GM12878 (cell line): ENCODE measurements around the gene KCNB1. TPM values are rescaled to one million over a fixed set of nuclear protein-coding genes. Genes with fewer than 3 reads are reported as not detected.

Experiments used
- ATAC-seq: fragments of 200-7000 bp; cut with Tn5 transposase; 3 replicates; pipeline ENCODE4 v1.9.1; 2020; ENCODE audit warnings: mild to moderate bottlenecking, moderate library complexity
- BruUV-seq: library from RNA; stranded (reverse); fragments of 400-500 nt; replicated peaks from 2 replicates; lab custom pipeline; 2021; lab: Mats Ljungman, UMichigan
- CTCF ChIA-PET: fragments of 300-600 bp; sonication (Branson Sonifier 250); formaldehyde crosslinking; extraction: SDS; loops from one replicate; lab custom pipeline; 2021; ENCODE audit warnings: inconsistent platforms; lab: Yijun Ruan, JAX
- POLR2A ChIA-PET: fragments of 350-600 bp; formaldehyde crosslinking; extraction: SDS; loops from one replicate; lab custom pipeline; 2021; ENCODE audit warnings: inconsistent platforms; lab: Charles Lee
- RAD21 ChIA-PET: fragments of 300-600 bp; sonication (Branson Sonifier 250); formaldehyde crosslinking; loops from one replicate; lab custom pipeline; 2023; ENCODE audit warnings: antibody characterized with exemption; ENCODE audit not compliant: unreplicated experiment; lab: Charles Lee
- SMC1A ChIA-PET: fragments of 300-600 bp; sonication (Branson Sonifier 250); formaldehyde crosslinking; loops from one replicate; lab custom pipeline; 2023; ENCODE audit not compliant: unreplicated experiment, uncharacterized antibody; lab: Charles Lee
- DNase-seq: peaks from one replicate; pipeline ENCODE4 v3.0.0-alpha.2; 2011; ENCODE audit warnings: low read depth, low spot score
- FAIRE-seq: peaks from 3 replicates; lab custom pipeline; 2011; peaks lifted over from hg19 to GRCh38; lab: Jason Lieb, UNC
- H2AFZ ChIP-seq: 2 replicates; pipeline ENCODE4 v1.6.0; 2011; ENCODE audit warnings: low read depth, low read length, control low read depth; ENCODE audit not compliant: control insufficient read depth
- H3K27ac ChIP-seq: 2 replicates; pipeline ENCODE4 v1.5.1; 2011; ENCODE audit warnings: control low read depth; ENCODE audit not compliant: control insufficient read depth, insufficient read depth
- H3K27me3 ChIP-seq, 2 experiments: replicated peaks in 1 of 2; 2 replicates each; pipeline versions ENCODE4 v1.6.0 to v1.6.1; 2011; ENCODE audit warnings: low read length in 1 of 2; ENCODE audit not compliant: control insufficient read depth in 2 of 2, insufficient read depth in 2 of 2
- H3K36me3 ChIP-seq, 2 experiments: 2 replicates each; pipeline ENCODE4 v1.5.1; 2011; ENCODE audit warnings: low read length in 1 of 2; ENCODE audit not compliant: control insufficient read depth in 2 of 2, insufficient read depth in 2 of 2
- H3K4me1 ChIP-seq: 2 replicates; pipeline ENCODE4 v1.6.1; 2011; ENCODE audit warnings: mild to moderate bottlenecking, low read length, moderate library complexity, mixed read lengths; ENCODE audit not compliant: control insufficient read depth, insufficient read depth
- H3K4me2 ChIP-seq: 2 replicates; pipeline ENCODE4 v1.6.0; 2011; ENCODE audit warnings: control low read depth; ENCODE audit not compliant: control insufficient read depth, insufficient read depth
- H3K4me3 ChIP-seq: fragments of 200-600 bp; sonication (generic); 2 replicates; pipeline ENCODE4 v1.5.1; 2016
- H3K79me2 ChIP-seq: 2 replicates; pipeline ENCODE4 v1.6.0; 2011; ENCODE audit warnings: low read length; ENCODE audit not compliant: control insufficient read depth, insufficient read depth
- H3K9ac ChIP-seq: 2 replicates; pipeline ENCODE4 v1.8.0; 2011; ENCODE audit warnings: low read length, control low read depth, mixed read lengths; ENCODE audit not compliant: control insufficient read depth, insufficient read depth
- H3K9me3 ChIP-seq: replicated peaks from 3 replicates; pipeline ENCODE4 v1.5.1; 2011; ENCODE audit warnings: mild to moderate bottlenecking, low read length; ENCODE audit not compliant: control insufficient read depth, insufficient read depth
- H4K20me1 ChIP-seq: 2 replicates; pipeline ENCODE4 v1.6.0; 2011; ENCODE audit not compliant: control insufficient read depth, insufficient read depth
- CBX5 ChIP-seq: sonication (generic); IDR thresholded peaks from 2 replicates; pipeline ENCODE4 v1.6.1; 2016; ENCODE audit warnings: low read depth, moderate library complexity, mild to moderate bottlenecking, inconsistent platforms
- CHD2 ChIP-seq: IDR thresholded peaks from 2 replicates; pipeline ENCODE4 v1.6.1; 2011; ENCODE audit warnings: low read depth, low read length, improper control_type of control experiment, borderline replicate concordance
- MTA2 ChIP-seq: fragments of 450-650 bp; IDR thresholded peaks from 2 replicates; pipeline ENCODE4 v1.6.1; 2016; ENCODE audit warnings: low read depth, mild to moderate bottlenecking, moderate library complexity
- NFYA ChIP-seq: IDR thresholded peaks from 2 replicates; pipeline ENCODE4 v1.6.1; 2011; ENCODE audit warnings: low read depth, mild to moderate bottlenecking, low read length, improper control_type of control experiment, borderline replicate concordance
- NR2C1 ChIP-seq: fragments of 450-650 bp; IDR thresholded peaks from 2 replicates; pipeline ENCODE4 v1.6.1; 2017; ENCODE audit warnings: antibody characterized with exemption, mild to moderate bottlenecking, moderate library complexity
- PML ChIP-seq: IDR thresholded peaks from 2 replicates; pipeline ENCODE4 v1.6.1; 2012; ENCODE audit warnings: low read length, inconsistent platforms
- TARDBP ChIP-seq: IDR thresholded peaks from 2 replicates; pipeline ENCODE4 v1.6.1; 2016; ENCODE audit warnings: borderline replicate concordance
- TCF7 ChIP-seq: IDR thresholded peaks from 2 replicates; pipeline ENCODE4 v1.6.1; 2014; ENCODE audit warnings: antibody characterized with exemption, borderline replicate concordance
- ZSCAN29 ChIP-seq: fragments of 450-650 bp; IDR thresholded peaks from 2 replicates; pipeline ENCODE4 v1.6.1; 2017; ENCODE audit warnings: mild to moderate bottlenecking, moderate library complexity
- in situ Hi-C: fragments of 300-500 bp; cut with MboI; formaldehyde crosslinking; loops from 9 replicates; pipeline ENCODE4 v1.14.3; 2018; ENCODE audit warnings: mixed read lengths
- intact Hi-C: fragments of 100-400 bp; cut with micrococcal nuclease; formaldehyde crosslinking; loops from one replicate; pipeline ENCODE4 v1.14.2; 2022; ENCODE audit not compliant: unreplicated experiment
- polyA plus RNA-seq, 11 experiments: library from polyadenylated mRNA; depleted of rRNA in 4 of 11; unstranded in 6 of 11; stranded (reverse) in 5 of 11; fragments of >200 nt; fragmentation: Nextera tagmentation in 4 of 11; fragmentation: Illumina TruSeq in 1 of 11; extraction: Ambion mirVana in 4 of 11; extraction: Trizol in 1 of 11; gene quantifications; 1 replicate in 1 of 11; 2 replicates in 10 of 11; pipeline versions ENCODE4 v1.2.1 to v1.2.3, GENCODE V29; 2011 to 2016; ENCODE audit warnings: inconsistent platforms in 2 of 11, missing spikeins in 2 of 11, low read depth in 1 of 11
- total RNA-seq, 4 experiments: library from RNA; depleted of rRNA in 3 of 4; stranded (reverse); fragments of >200 nt in 3 of 4; fragmentation: Illumina TruSeq in 1 of 4; extraction: Trizol in 1 of 4; gene quantifications; 2 replicates each; pipeline versions ENCODE4 v1.2.1 to v1.2.3, GENCODE V29; 2013 to 2021
- TF ChIP-seq, protein P1 (sequence below): fragments of 450-650 bp; IDR thresholded peaks from 2 replicates; pipeline ENCODE4 v1.6.1; 2017; ENCODE audit warnings: borderline replicate concordance
- TF ChIP-seq, protein P2 (sequence below): IDR thresholded peaks from 2 replicates; pipeline ENCODE4 v1.6.1; 2012; ENCODE audit warnings: low read depth, low read length, improper control_type of control experiment
- TF ChIP-seq, protein P3 (sequence below): fragments of 450-650 bp; IDR thresholded peaks from 2 replicates; pipeline ENCODE4 v1.6.1; 2017; ENCODE audit warnings: mild to moderate bottlenecking, moderate library complexity
- TF ChIP-seq, protein P4 (sequence below): IDR thresholded peaks from 2 replicates; pipeline ENCODE4 v1.6.1; 2011; ENCODE audit warnings: borderline replicate concordance, low read depth, mild to moderate bottlenecking, moderate library complexity, low read length; ENCODE audit not compliant: insufficient read depth, poor library complexity, severe bottlenecking

Gene KCNB1
- total and polyA plus RNA-seq, 10 of the 15 experiments (the other 5 are each of a cell fraction or from before 2014, with no cell fraction given) = 0.02 to 0.08 (median 0.03) TPM; not detected in 7

DNA sequence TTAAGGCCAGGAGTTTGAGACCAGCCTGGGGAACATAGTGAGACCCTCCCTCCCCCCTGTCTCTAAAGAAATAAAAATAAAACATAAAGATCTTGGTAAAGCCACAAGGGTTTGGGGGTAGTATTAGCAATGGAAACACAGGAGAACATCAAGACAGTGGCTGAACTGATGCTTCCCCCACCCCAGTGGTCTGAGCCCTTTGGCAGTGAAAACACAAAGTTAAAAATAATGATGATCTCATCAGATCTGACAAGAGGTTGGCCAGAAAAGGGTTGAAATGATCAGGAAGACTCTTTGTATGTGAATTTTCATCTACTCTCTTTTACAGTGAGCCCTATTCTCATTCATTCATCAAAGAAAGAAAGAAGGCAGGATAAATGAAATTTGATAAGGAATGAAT is 93.7 kb downstream of the KCNB1 start:
- ChIA-PET SMC1A (interaction anchor here (1.3 kb wide), 1 partner anchor 12 kb away, joined by 3 read pairs; no protein-coding TSS in a partner anchor), CTCF (interaction anchor here (1.1 kb wide), 1 partner anchor 9 kb away, joined by 3 read pairs; no protein-coding TSS in a partner anchor), RAD21 (no interaction called here), POLR2A (no interaction called here)
- FAIRE-seq = no peak
- Histone ChIP-seq H3K4me3 (no peak overlapping the region), H3K4me1 (no peaks in the 10 kb centered on the region), H3K27me3 (peaks cover 2 to 8% of the 10 kb centered on the region in 2 experiments; a peak in 3 of 4 replicates), H3K9me3 (no peaks in the 10 kb centered on the region), H2AFZ (no peak overlapping the region), H3K4me2 (no peak overlapping the region), H4K20me1 (no peaks in the 10 kb centered on the region), H3K9ac (no peak overlapping the region), H3K36me3 (no peaks in the 10 kb centered on the region), H3K79me2 (no peaks in the 10 kb centered on the region), H3K27ac (no peak overlapping the region)
- intact Hi-C loops = no loop called here
- no TSS peak for BruUV-seq
- no peak for ATAC-seq
- in situ Hi-C loops = no loop called here
- no peak for DNase-seq
- TF ChIP-seq, protein P1, sequence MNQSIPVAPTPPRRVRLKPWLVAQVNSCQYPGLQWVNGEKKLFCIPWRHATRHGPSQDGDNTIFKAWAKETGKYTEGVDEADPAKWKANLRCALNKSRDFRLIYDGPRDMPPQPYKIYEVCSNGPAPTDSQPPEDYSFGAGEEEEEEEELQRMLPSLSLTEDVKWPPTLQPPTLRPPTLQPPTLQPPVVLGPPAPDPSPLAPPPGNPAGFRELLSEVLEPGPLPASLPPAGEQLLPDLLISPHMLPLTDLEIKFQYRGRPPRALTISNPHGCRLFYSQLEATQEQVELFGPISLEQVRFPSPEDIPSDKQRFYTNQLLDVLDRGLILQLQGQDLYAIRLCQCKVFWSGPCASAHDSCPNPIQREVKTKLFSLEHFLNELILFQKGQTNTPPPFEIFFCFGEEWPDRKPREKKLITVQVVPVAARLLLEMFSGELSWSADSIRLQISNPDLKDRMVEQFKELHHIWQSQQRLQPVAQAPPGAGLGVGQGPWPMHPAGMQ = no peak
- no peak for TF ChIP-seq PML
- no peak for TF ChIP-seq NR2C1
- TF ChIP-seq, protein P2, sequence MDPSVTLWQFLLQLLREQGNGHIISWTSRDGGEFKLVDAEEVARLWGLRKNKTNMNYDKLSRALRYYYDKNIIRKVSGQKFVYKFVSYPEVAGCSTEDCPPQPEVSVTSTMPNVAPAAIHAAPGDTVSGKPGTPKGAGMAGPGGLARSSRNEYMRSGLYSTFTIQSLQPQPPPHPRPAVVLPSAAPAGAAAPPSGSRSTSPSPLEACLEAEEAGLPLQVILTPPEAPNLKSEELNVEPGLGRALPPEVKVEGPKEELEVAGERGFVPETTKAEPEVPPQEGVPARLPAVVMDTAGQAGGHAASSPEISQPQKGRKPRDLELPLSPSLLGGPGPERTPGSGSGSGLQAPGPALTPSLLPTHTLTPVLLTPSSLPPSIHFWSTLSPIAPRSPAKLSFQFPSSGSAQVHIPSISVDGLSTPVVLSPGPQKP = no peak
- TF ChIP-seq CHD2 = no peak
- TF ChIP-seq, protein P3, sequence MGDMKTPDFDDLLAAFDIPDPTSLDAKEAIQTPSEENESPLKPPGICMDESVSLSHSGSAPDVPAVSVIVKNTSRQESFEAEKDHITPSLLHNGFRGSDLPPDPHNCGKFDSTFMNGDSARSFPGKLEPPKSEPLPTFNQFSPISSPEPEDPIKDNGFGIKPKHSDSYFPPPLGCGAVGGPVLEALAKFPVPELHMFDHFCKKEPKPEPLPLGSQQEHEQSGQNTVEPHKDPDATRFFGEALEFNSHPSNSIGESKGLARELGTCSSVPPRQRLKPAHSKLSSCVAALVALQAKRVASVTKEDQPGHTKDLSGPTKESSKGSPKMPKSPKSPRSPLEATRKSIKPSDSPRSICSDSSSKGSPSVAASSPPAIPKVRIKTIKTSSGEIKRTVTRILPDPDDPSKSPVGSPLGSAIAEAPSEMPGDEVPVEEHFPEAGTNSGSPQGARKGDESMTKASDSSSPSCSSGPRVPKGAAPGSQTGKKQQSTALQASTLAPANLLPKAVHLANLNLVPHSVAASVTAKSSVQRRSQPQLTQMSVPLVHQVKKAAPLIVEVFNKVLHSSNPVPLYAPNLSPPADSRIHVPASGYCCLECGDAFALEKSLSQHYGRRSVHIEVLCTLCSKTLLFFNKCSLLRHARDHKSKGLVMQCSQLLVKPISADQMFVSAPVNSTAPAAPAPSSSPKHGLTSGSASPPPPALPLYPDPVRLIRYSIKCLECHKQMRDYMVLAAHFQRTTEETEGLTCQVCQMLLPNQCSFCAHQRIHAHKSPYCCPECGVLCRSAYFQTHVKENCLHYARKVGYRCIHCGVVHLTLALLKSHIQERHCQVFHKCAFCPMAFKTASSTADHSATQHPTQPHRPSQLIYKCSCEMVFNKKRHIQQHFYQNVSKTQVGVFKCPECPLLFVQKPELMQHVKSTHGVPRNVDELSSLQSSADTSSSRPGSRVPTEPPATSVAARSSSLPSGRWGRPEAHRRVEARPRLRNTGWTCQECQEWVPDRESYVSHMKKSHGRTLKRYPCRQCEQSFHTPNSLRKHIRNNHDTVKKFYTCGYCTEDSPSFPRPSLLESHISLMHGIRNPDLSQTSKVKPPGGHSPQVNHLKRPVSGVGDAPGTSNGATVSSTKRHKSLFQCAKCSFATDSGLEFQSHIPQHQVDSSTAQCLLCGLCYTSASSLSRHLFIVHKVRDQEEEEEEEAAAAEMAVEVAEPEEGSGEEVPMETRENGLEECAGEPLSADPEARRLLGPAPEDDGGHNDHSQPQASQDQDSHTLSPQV = no peak
- TF ChIP-seq CBX5 = no peak
- no peak for TF ChIP-seq TARDBP
- no peak for TF ChIP-seq MTA2
- TF ChIP-seq, protein P4, sequence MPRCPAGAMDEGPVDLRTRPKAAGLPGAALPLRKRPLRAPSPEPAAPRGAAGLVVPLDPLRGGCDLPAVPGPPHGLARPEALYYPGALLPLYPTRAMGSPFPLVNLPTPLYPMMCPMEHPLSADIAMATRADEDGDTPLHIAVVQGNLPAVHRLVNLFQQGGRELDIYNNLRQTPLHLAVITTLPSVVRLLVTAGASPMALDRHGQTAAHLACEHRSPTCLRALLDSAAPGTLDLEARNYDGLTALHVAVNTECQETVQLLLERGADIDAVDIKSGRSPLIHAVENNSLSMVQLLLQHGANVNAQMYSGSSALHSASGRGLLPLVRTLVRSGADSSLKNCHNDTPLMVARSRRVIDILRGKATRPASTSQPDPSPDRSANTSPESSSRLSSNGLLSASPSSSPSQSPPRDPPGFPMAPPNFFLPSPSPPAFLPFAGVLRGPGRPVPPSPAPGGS = no peak
- no peak for TF ChIP-seq TCF7
- no peak for TF ChIP-seq ZSCAN29
- TF ChIP-seq NFYA = no peak
